OCI-LY7 (cell line): ENCODE results near the gene GRWD1. TPM values are rescaled to one million over a fixed set of nuclear protein-coding genes. Genes with fewer than 3 reads are reported as not detected.
A peak's percentile ranks its signal among the peaks of the same experiment; 100 is the strongest.

ENCODE experiments used
- BruUV-seq: library from RNA; stranded (reverse); fragments of 400-500 nt; replicated peaks from 2 replicates; lab custom pipeline; 2021; lab: Mats Ljungman, UMichigan
- CTCF ChIA-PET: fragments of 300-600 bp; sonication (Branson Sonifier 250); formaldehyde crosslinking; loops from one replicate; lab custom pipeline; 2022; ENCODE audit warnings: antibody characterized with exemption; ENCODE audit not compliant: unreplicated experiment; lab: Charles Lee
- POLR2A ChIA-PET: fragments of 300-600 bp; sonication (Branson Sonifier 250); formaldehyde crosslinking; loops from one replicate; lab custom pipeline; 2022; ENCODE audit warnings: antibody characterized with exemption; lab: Charles Lee
- DNase-seq: peaks from one replicate; pipeline ENCODE4 v3.0.0-alpha.2; 2015; ENCODE audit warnings: low spot score
- H2AFZ ChIP-seq: fragments of 200-600 bp; sonication (generic), shearing (Covaris generic); 2 replicates; pipeline ENCODE4 v1.6.1; 2014; ENCODE audit warnings: mild to moderate bottlenecking, antibody characterized with exemption, low read length, moderate library complexity
- H3K27ac ChIP-seq: fragments of 200-600 bp; sonication (generic); 2 replicates; pipeline ENCODE4 v1.5.1; 2014; ENCODE audit warnings: mixed run types, low read depth, mild to moderate bottlenecking, moderate library complexity, low read length, inconsistent platforms; ENCODE audit not compliant: poor library complexity, severe bottlenecking
- H3K36me3 ChIP-seq: fragments of 200-600 bp; sonication (generic); 2 replicates; pipeline ENCODE4 v1.6.1; 2014; ENCODE audit warnings: mild to moderate bottlenecking, antibody characterized with exemption, low read length, moderate library complexity, mixed read lengths; ENCODE audit not compliant: insufficient read depth
- H3K4me1 ChIP-seq: fragments of 200-600 bp; sonication (generic); 2 replicates; pipeline ENCODE4 v1.5.1; 2014; ENCODE audit warnings: mild to moderate bottlenecking, low read length; ENCODE audit not compliant: insufficient read depth, poor library complexity, severe bottlenecking
- H3K4me2 ChIP-seq: fragments of 200-600 bp; sonication (generic); 2 replicates; pipeline ENCODE4 v1.6.1; 2014; ENCODE audit warnings: mild to moderate bottlenecking, low read length
- H3K4me3 ChIP-seq: fragments of 200-600 bp; sonication (generic); 2 replicates; pipeline ENCODE4 v1.5.1; 2014; ENCODE audit warnings: mild to moderate bottlenecking, low read depth, low read length; ENCODE audit not compliant: poor library complexity, severe bottlenecking
- H3K79me2 ChIP-seq: fragments of 200-600 bp; sonication (generic); 2 replicates; pipeline ENCODE4 v1.6.1; 2016; ENCODE audit warnings: low read depth, mild to moderate bottlenecking, low read length, moderate library complexity, mixed read lengths; ENCODE audit not compliant: insufficient read depth
- H3K9me2 ChIP-seq: fragments of 200-600 bp; sonication (generic); 2 replicates; pipeline ENCODE4 v1.6.1; 2016; ENCODE audit warnings: mild to moderate bottlenecking, low read length, mixed read lengths; ENCODE audit not compliant: insufficient read depth
- H3K9me3 ChIP-seq: fragments of 200-600 bp; sonication (generic); 2 replicates; pipeline ENCODE4 v1.6.1; 2014; ENCODE audit warnings: mild to moderate bottlenecking, mixed run types, low read length, mixed read lengths
- H4K20me1 ChIP-seq: fragments of 200-600 bp; sonication (generic); 2 replicates; pipeline ENCODE4 v1.6.1; 2014; ENCODE audit warnings: mild to moderate bottlenecking, antibody characterized with exemption, low read length, moderate library complexity, mixed read lengths; ENCODE audit not compliant: insufficient read depth
- EZH2phosphoT487 ChIP-seq: fragments of 200-600 bp; sonication (generic); IDR thresholded peaks from 2 replicates; pipeline ENCODE4 v1.6.1; 2018; ENCODE audit warnings: low read depth, borderline replicate concordance, mild to moderate bottlenecking, mixed run types, antibody characterized with exemption, low read length, moderate library complexity, mixed read lengths
- intact Hi-C: fragments of 100-400 bp; cut with micrococcal nuclease; formaldehyde crosslinking; loops from one replicate; pipeline ENCODE4 v1.10.0; 2022; ENCODE audit not compliant: unreplicated experiment
- total RNA-seq, 2 experiments: library from RNA; depleted of rRNA in 1 of 2; stranded (reverse); fragments of >200 nt in 1 of 2; shearing (Covaris generic) in 1 of 2; gene quantifications; 2 replicates each; pipeline ENCODE4 v1.2.3, GENCODE V29; 2014 to 2022
- TF ChIP-seq, protein P1 (sequence below): fragments of 200-600 bp; sonication (generic); conservative IDR thresholded peaks from 2 replicates; pipeline ENCODE4 v1.5.1; 2014; ENCODE audit warnings: mild to moderate bottlenecking, antibody characterized with exemption, low read length, moderate library complexity, mixed read lengths

The GRWD1 gene
- total RNA-seq, 2 experiments from 2014 or later: 32.1 to 35.8 TPM

DNA sequence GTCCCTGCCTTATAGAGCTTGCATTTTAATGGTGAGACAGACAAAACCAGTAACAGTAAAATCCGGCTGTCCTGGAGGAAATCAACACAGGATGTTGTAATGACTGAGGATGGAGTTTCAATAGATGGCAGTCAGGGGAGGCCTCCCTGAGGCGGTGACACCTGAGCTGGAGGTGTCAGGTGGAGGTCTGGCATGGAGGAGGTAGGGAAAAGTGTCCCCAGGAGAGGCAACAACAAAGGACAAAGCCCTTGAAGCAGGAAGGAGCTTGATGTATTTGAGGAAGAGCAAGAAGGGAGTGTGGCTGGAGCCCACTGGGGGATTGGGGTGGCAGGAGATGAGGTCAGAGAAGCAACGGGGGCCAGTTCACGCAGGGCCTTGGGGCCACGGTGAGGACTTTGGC is 44.5 kb upstream of the GRWD1 start:
- H4K20me1 ChIP-seq: no peaks in the 10 kb centered on the region
- no peak overlapping the region for H3K4me2 ChIP-seq
- H2AFZ ChIP-seq: no peak overlapping the region
- H3K9me2 ChIP-seq: no peaks in the 10 kb centered on the region
- H3K9me3 ChIP-seq: no peaks in the 10 kb centered on the region
- H3K79me2 ChIP-seq: no peaks in the 10 kb centered on the region
- intact Hi-C loops: no loop called here
- ChIA-PET POLR2A (no interaction called here), CTCF (no interaction called here)
- no peak for DNase-seq
- H3K27ac ChIP-seq: no peak overlapping the region
- no peaks in the 10 kb centered on the region for H3K36me3 ChIP-seq
- TF ChIP-seq EZH2phosphoT487: no peak
- TF ChIP-seq, protein P1, sequence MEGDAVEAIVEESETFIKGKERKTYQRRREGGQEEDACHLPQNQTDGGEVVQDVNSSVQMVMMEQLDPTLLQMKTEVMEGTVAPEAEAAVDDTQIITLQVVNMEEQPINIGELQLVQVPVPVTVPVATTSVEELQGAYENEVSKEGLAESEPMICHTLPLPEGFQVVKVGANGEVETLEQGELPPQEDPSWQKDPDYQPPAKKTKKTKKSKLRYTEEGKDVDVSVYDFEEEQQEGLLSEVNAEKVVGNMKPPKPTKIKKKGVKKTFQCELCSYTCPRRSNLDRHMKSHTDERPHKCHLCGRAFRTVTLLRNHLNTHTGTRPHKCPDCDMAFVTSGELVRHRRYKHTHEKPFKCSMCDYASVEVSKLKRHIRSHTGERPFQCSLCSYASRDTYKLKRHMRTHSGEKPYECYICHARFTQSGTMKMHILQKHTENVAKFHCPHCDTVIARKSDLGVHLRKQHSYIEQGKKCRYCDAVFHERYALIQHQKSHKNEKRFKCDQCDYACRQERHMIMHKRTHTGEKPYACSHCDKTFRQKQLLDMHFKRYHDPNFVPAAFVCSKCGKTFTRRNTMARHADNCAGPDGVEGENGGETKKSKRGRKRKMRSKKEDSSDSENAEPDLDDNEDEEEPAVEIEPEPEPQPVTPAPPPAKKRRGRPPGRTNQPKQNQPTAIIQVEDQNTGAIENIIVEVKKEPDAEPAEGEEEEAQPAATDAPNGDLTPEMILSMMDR: no peak
- no TSS peak for BruUV-seq
- peaks cover 35% of the 10 kb centered on the region for H3K4me1 ChIP-seq
- H3K4me3 ChIP-seq: no peak overlapping the region

DNA sequence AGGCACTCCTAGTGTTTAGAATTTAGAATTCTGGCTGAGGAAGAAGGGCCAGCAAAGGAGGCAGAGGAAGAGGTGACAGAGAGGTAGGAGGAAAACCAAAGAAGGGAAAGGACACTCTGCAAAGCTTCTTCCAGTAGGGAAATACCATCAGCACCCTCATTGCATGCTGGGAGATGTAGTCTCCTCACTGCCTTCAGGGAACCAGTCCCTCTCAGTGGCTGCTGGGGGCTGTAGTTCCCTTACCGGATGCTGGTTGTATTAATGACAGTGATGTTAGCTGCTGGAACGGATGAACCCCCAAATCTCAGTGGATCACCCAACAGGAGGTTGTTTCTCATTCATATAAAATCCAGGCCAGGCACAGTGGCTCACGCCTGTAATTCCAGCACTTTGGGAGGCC is 42.2 kb upstream of the GRWD1 start:
- Histone ChIP-seq H3K36me3 (no peaks in the 10 kb centered on the region), H3K9me3 (no peaks in the 10 kb centered on the region), H3K9me2 (no peaks in the 10 kb centered on the region), H4K20me1 (no peaks in the 10 kb centered on the region), H3K4me2 (0 out of 2 replicates have a peak overlapping the region, but pooled peaks have one; percentile 9), H3K27ac (no peak overlapping the region), H2AFZ (peak overlapping the region; percentile 91), H3K79me2 (no peaks in the 10 kb centered on the region), H3K4me3 (no peak overlapping the region), H3K4me1 (peaks cover 29% of the 10 kb centered on the region)
- DNase-seq: peak; percentile 80
- POLR2A ChIA-PET: interaction anchor here (0.7 kb wide), 1 partner anchor 42 kb away, joined by 3 read pairs; no protein-coding TSS in a partner anchor
- intact Hi-C loops: no loop called here
- no TSS peak for BruUV-seq
- CTCF ChIA-PET: no interaction called here
- TF ChIP-seq EZH2phosphoT487: no peak
- TF ChIP-seq, protein P1: no peak

DNA sequence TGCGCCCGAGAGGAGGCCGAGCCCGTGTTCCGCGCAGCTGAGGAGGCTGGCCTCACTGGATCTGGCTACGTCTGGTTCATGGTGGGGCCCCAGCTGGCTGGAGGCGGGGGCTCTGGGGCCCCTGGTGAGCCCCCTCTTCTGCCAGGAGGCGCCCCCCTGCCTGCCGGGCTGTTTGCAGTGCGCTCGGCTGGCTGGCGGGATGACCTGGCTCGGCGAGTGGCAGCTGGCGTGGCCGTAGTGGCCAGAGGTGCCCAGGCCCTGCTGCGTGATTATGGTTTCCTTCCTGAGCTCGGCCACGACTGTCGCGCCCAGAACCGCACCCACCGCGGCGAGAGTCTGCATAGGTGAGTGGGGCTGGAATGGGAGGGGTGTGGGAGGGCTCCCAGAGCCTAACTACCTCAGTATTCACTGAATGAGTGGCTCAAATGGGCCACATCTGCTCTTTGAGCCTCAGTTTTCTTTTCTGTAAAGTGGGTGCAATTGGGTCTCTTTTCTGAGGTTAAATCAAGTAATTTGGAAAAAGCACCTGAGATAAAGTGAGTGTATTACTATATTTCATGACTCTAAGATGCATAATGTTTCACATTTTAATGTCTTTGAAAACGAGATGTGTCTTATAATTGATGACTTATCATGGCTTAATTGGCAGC is 40.6 kb upstream of the GRWD1 start:
- Histone ChIP-seq H3K27ac (no peak overlapping the region), H2AFZ (no peak overlapping the region), H3K9me2 (no peaks in the 10 kb centered on the region), H3K4me2 (no peak overlapping the region), H3K9me3 (no peaks in the 10 kb centered on the region), H3K36me3 (no peaks in the 10 kb centered on the region), H4K20me1 (no peaks in the 10 kb centered on the region), H3K4me3 (no peak overlapping the region), H3K4me1 (peaks cover 16% of the 10 kb centered on the region), H3K79me2 (no peaks in the 10 kb centered on the region)
- intact Hi-C loops: no loop called here
- no TSS peak for BruUV-seq
- CTCF ChIA-PET: no interaction called here
- no peak for TF ChIP-seq EZH2phosphoT487
- TF ChIP-seq, protein P1: no peak
- POLR2A ChIA-PET: no interaction called here
- no peak for DNase-seq
